ENCODE data around the gene CCL4L2.
"Not testable (repeated sequence)": the region's sequence is repeated elsewhere in the genome, so short reads cannot be mapped to it uniquely, and the experiment has no call there.

CCL4L2 gene

GRCh38 chr17:36195434-36196130 is 15.3 kb upstream of the CCL4L2 start:
- no peak for DNase-seq

- no peak for DNase-seq
Observed at GRCh38 chr17:36196131-36196486, 14.8 kb upstream of the CCL4L2 start.

- DNase-seq, result no peak
Observed at GRCh38 chr17:36197387-36197703, 13.5 kb upstream of the CCL4L2 start.

- peak; percentile 57 for DNase-seq
Observed at GRCh38 chr17:36198831-36199465, 11.9 kb upstream of the CCL4L2 start.

- not testable (repeated sequence) for DNase-seq
Observed at GRCh38 chr17:36201102-36201501, 9.8 kb upstream of the CCL4L2 start.

DNA sequence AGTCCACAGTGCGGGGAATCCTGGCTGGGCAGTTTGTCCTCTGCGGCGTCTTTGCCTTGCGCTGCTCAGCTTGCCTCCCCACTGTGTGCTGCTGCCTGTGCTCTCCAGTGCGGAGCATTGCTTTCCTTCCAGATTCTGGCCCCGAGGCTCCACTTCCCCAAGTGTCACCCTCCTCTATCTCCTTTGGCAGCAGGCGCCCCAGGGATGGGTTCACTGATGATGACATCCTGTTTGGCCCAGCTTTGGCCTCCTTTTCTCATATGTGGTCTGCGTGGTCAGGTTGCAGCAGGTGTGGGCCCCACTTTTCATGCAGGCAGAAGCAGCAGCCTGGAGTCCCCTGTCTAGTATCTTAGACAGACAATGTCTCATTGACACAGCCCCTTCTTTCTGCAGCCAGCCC is 9.4 kb upstream of the CCL4L2 start:
- peak; percentile 64 for DNase-seq

DNA sequence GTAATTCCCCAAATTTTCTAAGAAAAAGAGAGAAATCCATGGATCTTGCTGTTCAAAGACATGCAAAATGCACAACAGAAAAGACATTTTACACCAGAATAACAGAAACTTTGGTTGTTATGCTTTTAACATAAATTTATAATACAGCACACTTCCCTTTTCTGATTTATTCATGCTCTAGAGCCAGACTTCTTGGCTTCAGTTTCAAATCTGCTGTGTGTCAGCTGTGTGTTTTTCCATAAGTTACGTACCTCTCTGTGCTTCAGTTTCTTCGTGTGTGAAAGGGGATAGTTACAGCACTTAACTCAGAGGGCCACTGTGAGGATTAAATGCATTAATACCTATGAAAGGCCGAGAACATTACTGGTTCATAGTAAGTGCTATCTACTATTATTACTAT is 7.5 kb upstream of the CCL4L2 start:
- no peak for DNase-seq

DNA sequence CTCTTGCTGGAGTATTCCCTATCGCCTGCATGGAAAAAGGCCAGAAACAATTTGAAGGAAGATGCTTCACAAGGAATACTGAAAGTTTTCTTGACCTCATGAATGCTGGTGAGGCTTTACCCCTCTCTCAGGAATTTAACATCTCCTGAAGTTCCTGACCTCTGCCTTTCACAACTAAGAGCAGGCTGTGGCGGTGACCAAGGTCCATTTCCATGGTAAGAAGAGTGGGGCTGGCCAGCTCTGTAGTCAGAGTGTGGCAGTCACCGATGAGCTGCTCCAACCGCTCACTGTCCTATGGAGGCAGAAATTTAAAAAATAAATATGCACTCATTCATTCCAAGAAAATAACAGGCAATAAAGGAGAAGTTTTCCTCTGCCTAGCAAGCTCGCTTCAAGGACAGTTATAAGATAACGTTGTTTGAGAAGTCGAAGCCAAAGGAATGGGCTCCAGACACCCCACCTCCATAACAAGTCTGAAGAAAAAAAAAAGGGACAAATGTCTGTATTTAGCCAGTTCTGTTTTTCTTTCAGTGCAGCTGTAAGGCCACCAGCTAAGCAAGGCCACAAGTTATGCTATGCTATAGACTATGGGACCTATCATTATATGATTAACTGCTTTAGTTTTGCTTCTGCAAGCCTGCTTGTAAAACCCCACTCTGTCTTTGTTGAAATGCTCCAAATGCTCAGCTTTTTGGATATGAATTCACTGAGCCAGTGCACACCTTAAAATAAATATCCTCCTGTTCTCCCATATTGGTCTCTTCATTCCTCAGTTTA is 6.0 kb upstream of the CCL4L2 start:
- DNase-seq, result no peak

- DNase-seq, result no peak
Observed at GRCh38 chr17:36205637-36206485, 5.0 kb upstream of the CCL4L2 start.

DNA sequence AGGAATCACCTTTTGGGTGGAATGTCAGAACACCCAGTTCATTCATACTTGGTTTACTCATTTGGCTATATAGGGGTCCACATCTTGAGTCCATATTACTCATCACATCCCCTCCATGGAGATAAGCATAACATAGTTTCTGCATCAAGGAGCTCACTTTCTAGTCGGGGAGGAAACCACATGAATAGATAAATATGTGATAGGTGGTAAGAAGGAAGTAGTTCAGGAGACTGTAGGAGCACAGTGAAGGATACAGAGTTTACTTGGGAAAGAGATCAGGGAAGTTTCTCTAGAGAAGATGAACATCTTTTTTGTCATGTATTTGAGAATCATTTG is 4.4 kb upstream of the CCL4L2 start:
- peak; percentile 52 for DNase-seq

DNA sequence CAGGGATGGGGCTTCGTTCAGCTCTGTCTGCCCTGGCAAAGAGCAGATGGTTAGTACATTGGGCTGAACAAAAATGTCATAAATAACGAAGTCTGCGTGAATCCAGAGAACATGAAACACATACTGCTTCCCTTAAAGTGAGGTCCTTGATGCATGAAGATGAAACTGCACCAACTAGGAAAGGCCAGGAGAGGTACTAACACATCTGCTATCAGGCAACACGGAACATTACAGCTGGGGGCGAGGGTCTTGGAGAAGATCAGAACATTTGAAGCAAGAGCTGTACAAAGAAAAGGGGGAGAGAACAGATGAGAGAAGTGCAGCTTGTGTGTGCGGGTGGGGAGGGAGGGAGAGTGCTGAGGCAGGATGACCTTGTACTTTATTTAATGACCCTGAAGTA is 3.5 kb upstream of the CCL4L2 start:
- not testable (repeated sequence) for DNase-seq

DNA sequence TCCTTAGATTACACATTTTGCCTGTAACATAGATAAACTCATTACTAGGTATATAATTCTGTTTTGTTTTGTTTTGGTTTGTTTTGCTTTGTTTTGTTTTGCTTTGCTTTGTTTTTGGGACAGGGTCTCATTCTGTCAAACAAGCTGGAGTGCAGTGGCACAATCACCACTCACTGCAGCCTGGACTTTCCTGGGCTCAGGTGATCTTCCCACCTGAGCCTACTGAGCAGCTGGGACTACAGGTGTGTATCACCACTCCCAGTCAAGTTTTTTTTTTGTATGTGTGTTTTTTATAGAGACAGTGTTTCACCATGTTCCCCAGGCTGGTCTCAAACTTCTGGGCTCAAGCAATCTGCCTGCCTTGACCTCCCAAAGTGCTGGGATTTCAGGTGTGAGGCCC is 1.3 kb upstream of the CCL4L2 start:
- DNase-seq, result no peak

DNA sequence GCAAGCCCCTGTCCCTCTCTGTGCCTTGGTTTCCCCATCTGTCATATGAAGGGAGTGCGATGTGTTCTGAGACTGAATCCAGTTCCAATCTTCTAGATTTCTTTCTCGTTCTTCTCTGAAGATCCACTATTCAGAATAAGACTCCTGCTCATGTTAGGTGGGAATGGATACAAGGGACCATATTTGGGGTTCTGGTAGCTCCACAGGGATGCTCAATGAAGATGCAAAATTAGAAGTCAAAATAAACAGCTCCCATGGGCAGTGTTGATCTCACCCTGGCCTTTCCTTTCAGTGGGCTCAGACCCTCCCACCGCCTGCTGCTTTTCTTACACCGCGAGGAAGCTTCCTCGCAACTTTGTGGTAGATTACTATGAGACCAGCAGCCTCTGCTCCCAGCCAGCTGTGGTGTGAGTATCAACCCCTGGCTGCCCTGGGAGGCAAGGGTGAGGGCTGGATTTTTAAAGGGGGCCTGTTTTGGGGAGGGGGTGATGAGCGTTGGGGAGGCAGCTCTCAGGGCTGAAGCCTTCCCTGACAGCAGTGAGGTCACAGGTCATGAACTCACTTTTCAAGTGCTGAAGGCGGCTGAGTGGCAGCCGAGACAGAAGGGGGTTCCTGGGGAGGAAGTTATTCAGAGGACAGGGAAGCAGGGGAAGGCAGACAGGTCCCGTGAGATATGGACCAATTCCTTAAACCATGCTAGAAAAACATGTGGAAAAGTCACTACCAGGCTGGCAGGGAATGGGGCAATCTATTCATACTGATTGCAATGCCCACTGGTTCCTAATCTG is 815 bp downstream of the CCL4L2 start:
- not testable (repeated sequence) for DNase-seq

DNA sequence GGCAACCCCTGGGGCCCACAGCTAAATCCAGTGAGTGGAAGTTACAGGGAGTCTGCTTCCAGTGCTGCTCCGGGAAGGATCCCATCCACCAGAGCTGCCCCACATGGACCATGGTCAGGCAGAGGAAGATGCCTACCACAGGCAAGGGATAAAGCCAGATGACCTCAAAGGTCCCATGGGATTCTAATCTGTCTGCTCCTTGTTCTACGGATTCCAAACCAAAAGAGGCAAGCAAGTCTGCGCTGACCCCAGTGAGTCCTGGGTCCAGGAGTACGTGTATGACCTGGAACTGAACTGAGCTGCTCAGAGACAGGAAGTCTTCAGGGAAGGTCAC is 1.4 kb downstream of the CCL4L2 start:
- DNase-seq, result no peak

GRCh38 chr17:36212966-36213365 is 2.1 kb downstream of the CCL4L2 start:
- peak; percentile 45 for DNase-seq

DNA sequence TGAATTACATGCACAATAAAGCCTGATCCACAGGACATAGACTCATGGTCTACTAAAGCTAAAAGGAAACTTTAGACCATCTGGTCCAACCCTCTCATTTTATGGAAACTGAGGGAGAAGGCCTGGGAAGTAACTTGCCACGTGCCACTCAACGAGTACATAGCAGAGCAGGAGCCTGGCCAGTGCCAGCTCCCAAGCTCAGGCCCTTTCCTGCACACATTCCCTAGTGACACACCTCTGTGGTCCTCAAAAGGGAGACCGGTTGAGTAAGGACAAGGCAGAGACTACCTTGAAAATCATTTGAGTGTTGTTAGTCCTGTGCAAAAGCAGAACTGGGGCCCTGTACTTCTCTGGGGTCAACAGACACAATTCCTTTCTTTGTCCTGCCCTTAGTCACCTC is 2.8 kb downstream of the CCL4L2 start:
- DNase-seq, result no peak

DNA sequence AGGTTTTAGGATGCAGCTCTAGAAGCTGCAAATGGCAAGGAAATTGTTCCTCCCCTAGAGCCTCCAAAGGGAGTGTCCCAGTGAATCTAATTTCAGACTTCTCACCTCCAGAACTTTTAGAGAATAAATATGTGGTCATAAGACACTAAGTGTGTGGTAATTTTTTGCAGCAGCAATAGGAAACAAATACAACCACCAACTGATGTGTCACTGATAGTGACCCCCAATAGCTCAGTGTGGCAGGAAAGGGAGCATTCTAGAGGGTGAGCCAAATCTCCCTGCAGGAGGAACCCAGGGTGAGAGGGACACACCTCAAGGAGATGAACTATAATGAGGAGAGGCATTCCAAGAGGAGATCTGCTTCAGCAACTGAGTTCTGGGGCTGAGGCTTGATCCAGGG is 4.1 kb downstream of the CCL4L2 start:
- peak; percentile 62 for DNase-seq

GRCh38 chr17:36215406-36216308 is 4.8 kb downstream of the CCL4L2 start:
- DNase-seq, result not testable (repeated sequence)

- DNase-seq, result not testable (repeated sequence)
Observed at GRCh38 chr17:36219556-36219955, 8.7 kb downstream of the CCL4L2 start.

DNA sequence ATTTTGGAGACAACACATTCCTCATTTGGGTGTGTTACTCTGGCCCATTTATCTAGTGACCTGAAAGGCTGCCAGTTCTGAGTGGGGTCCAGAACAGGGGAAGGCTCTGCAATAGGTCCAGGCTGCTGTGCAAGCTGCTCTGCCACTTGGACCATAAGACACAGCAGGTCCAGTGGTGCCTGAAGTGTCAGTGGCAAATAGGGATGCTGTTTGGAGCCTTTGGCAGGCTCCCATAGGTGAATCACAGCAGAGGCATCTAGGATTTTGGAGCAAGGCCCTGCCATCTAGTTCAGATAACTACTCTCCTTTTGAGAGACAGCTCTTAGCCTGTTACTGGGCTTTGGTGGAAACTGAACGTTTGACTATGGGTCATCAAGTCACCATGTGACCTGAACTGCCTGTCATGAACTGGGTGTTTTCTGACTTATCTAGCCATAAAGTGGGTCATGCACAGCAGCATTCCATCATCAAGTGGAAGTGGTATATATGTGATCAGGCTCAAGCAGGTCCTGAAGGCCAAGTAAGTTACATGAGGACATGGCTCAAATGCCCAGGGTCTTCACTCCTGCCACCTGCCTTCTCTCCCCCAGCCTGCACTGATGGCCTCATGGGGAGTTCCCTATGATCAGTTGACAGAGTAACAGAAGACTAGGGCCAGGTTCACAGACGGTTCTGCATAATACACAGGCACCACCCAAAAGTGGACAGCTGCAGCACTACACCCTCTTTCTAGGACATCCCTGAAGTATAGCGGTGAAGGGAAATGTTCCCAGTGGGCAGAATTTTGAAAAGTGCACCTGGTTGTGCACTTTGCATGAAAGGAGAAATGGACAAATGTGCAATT is 10.1 kb downstream of the CCL4L2 start:
- not testable (repeated sequence) for DNase-seq

All from hematopoietic multipotent progenitor cell treated with erythropoietin and hydrocortisone succinate and interleukin-3 and kit ligand, for 4 days (in vitro differentiated cells).